GM19193 (cell line): Measurements from ENCODE around the gene HOXA11.

ENCODE experiments used
- POLR2A ChIP-seq: IDR thresholded peaks from 4 replicates; pipeline ENCODE4 v1.6.1; 2011; ENCODE audit not compliant: insufficient read depth, insufficient read length; ENCODE audit errors: extremely low read depth

Gene HOXA11

DNA sequence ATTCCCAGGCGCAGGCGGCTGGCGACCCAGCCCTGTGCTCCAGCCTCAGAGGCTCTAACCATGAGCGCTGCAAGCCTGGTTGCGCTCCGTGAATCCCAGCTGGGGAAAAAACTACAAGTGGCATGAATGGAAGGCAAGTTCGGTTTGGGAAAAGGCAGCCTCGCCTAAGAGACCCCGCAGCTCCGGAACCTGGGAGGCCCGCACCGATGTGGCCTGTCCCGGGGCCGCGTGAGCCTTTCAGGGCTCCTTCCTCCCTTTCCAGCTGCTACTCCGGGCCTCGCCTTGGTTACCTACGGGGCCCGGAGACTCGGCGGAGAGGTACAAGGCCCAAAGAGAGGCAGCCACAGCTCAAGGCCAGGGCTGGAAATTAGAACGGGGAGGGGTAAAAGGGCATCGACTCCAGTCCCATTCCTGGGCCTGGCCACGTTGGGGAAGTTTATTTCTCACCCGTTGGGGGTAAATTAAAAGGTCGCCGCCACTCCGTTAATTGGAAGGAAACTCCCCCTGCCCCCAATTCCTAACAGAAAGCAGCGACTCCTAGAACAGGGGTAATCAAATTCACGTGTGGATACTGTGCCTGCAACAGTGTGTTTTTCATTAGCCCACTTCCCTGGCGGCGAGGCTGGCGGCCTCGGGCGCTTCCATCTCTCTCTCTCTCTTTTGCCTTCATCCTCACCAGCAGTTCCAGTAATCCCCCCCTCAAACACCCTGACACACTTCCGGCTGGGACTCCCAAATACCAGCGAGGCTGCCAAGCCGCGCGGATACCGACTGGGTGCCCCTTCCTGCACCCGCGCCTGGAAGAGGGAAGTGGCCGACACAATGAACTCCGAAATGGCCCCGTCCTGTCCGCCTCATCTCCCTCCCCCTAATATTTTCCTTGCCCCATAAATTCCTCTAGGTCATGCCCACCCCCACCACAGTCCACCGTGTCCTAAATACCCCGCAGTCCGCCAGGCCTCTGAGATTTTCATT lies 18.2 kb downstream of the HOXA11 start:
- no peak for TF ChIP-seq POLR2A

- TF ChIP-seq POLR2A: no peak
Observed at GRCh38 chr7:27165996-27166530, 19.0 kb downstream of the HOXA11 start.

- TF ChIP-seq POLR2A: no peak
Observed at GRCh38 chr7:27165089-27165995, 19.7 kb downstream of the HOXA11 start, which contains the start of gene HOXA9. Gene HOXA9 (minus strand): TSS chr7:27165537. CDS start chr7:27165457, 80 bp downstream.

DNA sequence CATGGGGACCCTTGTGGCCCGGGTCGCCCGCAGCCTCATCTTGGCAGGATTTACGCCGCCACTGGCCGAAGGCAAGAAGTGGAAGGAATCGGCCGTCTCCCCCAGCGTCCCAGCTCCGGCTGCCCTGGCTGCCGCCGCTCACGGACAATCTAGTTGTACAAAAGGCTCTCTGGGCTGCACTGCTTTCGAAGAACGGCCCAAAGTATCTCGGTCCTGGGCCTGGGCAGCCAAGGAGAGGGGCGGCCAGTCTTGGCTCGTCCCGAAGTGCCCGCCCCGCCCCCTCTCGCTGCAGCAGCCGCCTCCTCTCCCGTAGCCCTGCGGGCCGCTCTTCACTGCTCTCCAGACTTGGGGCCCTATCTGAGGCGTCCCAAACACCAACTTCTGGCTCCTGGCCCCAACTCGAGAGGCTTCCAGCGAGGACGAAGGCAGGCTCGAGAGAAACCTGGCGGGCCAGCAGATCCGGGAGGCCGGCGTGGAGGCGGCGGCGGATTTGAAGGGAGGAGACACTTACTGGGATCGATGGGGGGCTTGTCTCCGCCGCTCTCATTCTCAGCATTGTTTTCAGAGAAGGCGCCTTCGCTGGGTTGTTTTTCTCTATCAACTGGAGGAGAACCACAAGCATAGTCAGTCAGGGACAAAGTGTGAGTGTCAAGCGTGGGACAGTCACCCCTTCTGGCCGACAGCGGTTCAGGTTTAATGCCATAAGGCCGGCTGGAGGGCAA lies 20.5 kb downstream of the HOXA11 start:
- no peak for TF ChIP-seq POLR2A

GRCh38 chr7:27164045-27164366 lies 21.0 kb downstream of the HOXA11 start:
- no peak for TF ChIP-seq POLR2A

GRCh38 chr7:27163288-27164044 lies 21.6 kb downstream of the HOXA11 start:
- TF ChIP-seq POLR2A: no peak

GRCh38 chr7:27162561-27163287 lies 22.3 kb downstream of the HOXA11 start:
- TF ChIP-seq POLR2A: no peak

DNA sequence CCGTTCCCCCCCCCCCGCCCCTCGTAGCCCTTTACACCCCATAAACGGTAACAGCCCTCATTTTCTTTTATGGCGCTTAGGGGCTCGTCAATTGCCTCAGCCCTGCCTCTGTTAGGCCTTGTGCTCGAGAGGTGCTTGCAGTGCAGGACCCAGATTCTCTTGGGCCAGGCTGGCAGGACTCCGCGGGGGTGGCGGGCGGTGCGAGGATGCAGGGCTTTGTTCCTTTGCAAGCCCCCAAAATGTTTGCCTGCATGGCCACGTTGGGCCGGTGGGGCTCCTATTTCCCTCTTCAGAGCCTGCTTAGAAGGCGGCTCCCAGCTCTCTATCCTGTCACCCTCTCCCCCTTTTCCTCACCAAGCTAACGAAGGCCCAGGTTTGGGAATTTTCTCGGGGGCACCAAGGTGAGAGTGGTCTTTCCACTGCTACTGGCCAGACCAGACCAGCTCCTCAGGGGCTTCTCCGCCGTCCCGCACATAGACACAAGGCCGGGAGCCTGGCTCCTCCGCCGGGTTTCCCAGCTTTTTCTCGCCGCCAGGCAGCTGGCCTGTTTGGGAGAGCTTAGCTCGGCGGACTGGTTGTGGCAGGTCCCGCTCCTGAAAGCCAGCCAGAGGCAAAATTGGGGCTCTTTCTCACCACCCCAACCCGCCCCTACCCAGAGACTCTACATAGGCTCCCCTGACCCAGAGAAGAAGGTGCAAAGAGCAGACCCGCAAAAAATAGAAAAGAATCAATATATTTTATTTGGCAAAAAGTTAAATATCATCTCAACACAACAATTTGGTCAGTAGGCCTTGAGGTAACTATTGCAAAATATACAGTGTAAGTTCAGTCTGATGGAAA lies 23.1 kb downstream of the HOXA11 start:
- TF ChIP-seq POLR2A: no peak

DNA sequence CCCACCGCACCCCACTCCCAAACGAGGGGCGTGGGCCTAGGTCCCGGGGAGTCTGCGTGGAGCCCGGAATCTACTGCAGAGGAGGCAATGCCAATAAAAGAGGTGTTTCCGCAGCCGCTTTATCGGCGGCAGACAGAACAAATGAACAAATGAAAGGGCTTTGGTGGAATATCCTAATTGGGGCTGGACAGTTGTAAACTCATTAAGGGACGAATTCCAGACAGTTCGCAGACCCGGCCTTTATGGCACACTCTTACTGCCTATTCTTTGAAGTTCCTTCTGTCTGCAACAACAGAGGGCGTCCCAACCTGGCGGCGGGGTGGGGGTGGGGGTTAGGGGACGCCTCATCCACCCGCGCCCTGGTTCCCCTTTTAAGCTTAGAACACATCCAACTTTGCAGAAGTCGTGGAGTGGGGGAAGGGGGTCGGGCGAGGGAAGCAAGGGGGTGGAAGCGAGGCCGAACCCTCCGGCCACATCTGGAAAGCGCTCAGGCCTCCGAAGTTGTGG lies 23.8 kb downstream of the HOXA11 start:
- no peak for TF ChIP-seq POLR2A

- TF ChIP-seq POLR2A: no peak
Observed at GRCh38 chr7:27160546-27161213, 24.4 kb downstream of the HOXA11 start.

- no peak for TF ChIP-seq POLR2A
Observed at GRCh38 chr7:27160145-27160545, 24.9 kb downstream of the HOXA11 start.
